Central memory CD8-positive, alpha-beta T cell (primary cell): Measurements from ENCODE around the gene TMEM201.

Experiments used
- ATAC-seq: fragments of 150-1000 bp; cut with Tn5 transposase; replicated peaks from 2 replicates; pipeline ENCODE4 v1.10.0; 2022; ENCODE audit warnings: mild to moderate bottlenecking, moderate FRiP score, moderate number of reproducible peaks; ENCODE audit not compliant: poor library complexity, severe bottlenecking; ENCODE audit errors: extremely low read depth
- DNase-seq, 2 donors: peaks; one replicate each; pipeline ENCODE4 v3.0.0; 2021; ENCODE audit warnings: low spot score in 2 of 2
- H3K27ac Mint-ChIP-seq: one replicate; pipeline ENCODE4 v1.8.0; 2022; ENCODE audit warnings: low read depth, mild to moderate bottlenecking, moderate library complexity, mixed read lengths
- H3K27me3 Mint-ChIP-seq: one replicate; pipeline ENCODE4 v1.8.0; 2022; ENCODE audit warnings: mixed read lengths
- H3K36me3 Mint-ChIP-seq: one replicate; pipeline ENCODE4 v1.8.0; 2022; ENCODE audit warnings: mild to moderate bottlenecking, moderate library complexity, mixed read lengths; ENCODE audit not compliant: insufficient read depth
- H3K4me1 Mint-ChIP-seq: one replicate; pipeline ENCODE4 v1.8.0; 2022; ENCODE audit warnings: mixed read lengths
- H3K4me3 Mint-ChIP-seq: one replicate; pipeline ENCODE4 v1.8.0; 2022; ENCODE audit warnings: mild to moderate bottlenecking, moderate library complexity, mixed read lengths
- H3K9me3 Mint-ChIP-seq: one replicate; pipeline ENCODE4 v1.8.0; 2022; ENCODE audit warnings: mixed read lengths

Gene TMEM201

DNA sequence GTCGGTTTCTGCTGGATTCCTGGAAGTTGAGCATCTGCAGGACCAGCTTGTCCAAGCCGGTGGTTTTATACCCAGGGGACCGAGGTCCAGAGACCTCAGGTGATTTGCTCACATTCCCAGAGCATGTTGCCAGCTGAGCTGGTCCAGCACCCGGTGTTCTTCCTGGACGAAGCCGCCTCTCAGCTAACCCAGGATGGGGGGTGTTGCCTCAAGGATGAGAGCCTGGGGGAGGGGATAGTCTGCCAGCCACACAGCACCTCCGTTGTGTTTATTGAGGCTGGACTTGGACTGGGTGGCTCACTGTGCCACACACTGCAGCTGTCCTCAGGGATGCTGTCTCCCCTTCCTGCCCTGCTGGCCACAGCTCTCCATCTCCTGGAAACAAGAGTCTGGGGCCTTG lies 1.5 kb downstream of the TMEM201 start:
- H3K27me3 Mint-ChIP-seq: no peaks in the 10 kb centered on the region
- ATAC-seq (no peak), DNase-seq (no peak)
- H3K9me3 Mint-ChIP-seq: no peaks in the 10 kb centered on the region
- H3K36me3 Mint-ChIP-seq: peaks cover 7% of the 10 kb centered on the region
- peaks cover 20% of the 10 kb centered on the region for H3K4me1 Mint-ChIP-seq
- H3K27ac Mint-ChIP-seq: peak overlapping the region; percentile 49
- peak overlapping the region; percentile 78 for H3K4me3 Mint-ChIP-seq

DNA sequence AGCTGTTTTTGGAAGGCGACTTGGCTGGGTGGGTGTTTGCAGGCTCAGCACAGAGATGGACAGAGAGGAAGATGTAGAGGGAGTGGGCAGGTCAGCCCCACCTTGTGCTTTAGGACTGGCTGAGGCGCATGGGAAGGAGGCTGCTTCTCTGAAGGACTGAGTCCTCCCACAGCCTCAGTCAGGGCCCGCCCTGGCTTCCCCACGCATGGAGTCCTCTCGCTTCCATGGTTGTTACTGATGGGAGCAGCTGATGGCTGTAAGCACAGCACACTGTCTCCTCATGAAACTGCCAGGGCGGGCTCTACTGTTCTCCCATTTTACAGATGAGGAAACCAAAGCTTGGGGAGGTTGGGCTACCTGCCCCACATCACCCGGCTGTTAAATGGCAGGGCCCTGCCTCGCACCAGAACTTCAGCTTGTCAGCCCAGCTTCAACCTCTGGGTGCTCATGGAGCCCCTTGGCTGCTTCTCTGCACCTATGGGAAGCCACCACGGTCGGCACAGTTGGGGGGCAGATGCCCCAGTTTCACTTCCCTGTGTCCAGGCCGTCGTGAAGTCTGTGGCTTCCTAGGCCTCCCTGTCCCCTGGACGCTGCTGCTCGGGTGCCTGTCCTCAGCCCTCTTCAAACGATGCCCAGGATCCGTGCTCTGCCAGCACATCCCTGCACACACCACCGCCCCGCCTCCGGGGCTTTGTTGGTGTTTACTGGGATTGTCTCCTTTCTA lies 2.4 kb downstream of the TMEM201 start:
- DNase-seq: no peak
- no peaks in the 10 kb centered on the region for H3K9me3 Mint-ChIP-seq

DNA sequence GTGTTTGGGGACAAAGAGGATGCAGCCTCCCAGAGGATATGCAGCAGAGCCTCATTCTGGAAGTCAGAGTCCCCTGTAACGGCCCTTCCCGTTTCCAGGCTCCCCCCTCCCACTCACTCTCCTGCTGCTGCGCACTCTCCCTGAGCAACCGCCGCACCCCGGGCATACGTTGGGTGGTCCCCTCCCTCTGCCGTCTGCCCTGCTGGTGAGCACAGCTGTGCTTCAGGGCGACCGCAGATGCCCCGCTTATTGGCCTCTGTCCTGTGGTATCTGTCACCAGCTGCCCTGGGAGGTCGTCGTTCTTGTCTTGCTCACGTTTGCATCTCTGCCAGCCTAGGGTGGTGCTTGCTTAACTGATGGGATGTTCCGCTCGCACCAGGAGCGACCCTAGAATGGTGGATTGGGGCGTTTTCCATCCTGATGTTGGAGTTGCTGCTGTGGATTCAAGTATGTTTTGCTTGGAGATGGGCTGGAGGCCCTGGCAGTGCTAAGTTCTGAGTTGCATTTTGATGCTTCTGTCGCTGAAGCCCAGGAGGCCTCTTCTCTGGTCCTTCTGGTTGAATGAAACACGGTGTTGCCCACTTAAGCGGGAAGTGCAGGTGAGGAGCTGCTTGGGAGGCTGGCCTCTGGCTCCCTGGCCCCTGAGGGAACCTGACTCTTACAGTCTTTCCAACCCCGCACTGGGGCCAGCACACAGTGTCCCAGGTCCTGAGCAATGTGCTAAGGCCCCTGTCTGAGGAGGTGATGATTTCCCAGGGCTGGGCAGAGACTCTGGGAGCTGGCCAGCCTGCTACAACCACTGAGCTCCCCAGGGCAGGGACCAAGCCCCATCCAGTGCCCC lies 3.2 kb downstream of the TMEM201 start:
- no peak for DNase-seq
- no peak for ATAC-seq
- H3K27ac Mint-ChIP-seq: no peak overlapping the region
- H3K4me1 Mint-ChIP-seq: peaks cover 20% of the 10 kb centered on the region
- peaks cover 8% of the 10 kb centered on the region for H3K36me3 Mint-ChIP-seq
- no peaks in the 10 kb centered on the region for H3K9me3 Mint-ChIP-seq
- H3K27me3 Mint-ChIP-seq: no peaks in the 10 kb centered on the region
- no peak overlapping the region for H3K4me3 Mint-ChIP-seq

More for the DNA sequence above, 2.4 kb downstream of the TMEM201 start:
- Mint-ChIP-seq H3K4me1 (peaks cover 20% of the 10 kb centered on the region), H3K36me3 (peaks cover 7% of the 10 kb centered on the region), H3K27me3 (no peaks in the 10 kb centered on the region), H3K27ac (peak overlapping the region; percentile 5), H3K4me3 (no peak overlapping the region)
- no peak for ATAC-seq

DNA sequence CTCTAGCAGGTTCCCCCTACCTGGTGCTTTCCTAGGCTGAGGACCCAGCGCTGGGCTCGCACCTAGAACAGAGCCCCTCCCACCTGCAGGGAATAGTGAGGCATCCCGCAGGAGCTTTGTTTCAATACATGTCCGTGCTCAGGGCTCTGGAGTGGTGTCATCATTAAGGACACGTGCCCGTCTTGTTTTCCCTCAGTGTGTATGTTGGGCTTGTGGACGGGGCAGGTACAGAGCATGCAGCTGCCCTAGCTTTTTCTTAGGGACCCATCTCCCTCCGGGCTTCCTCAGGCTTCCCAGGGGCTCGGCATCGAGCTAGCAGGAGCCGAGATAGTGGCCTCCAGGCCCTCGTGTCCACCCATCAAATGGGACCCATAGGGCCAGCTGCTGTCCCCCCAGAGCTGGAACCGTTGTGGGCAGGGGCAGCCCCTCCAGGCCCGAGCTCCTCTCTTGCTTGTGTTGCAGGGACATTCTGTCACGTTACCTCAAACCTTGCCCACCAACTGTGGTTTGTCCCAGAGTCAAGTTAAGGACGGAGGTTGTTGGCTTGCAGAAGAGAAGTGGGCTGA lies 3.9 kb downstream of the TMEM201 start:
- DNase-seq: no peak
- H3K36me3 Mint-ChIP-seq: peaks cover 8% of the 10 kb centered on the region
- H3K27me3 Mint-ChIP-seq: no peaks in the 10 kb centered on the region
- H3K9me3 Mint-ChIP-seq: no peaks in the 10 kb centered on the region
- no peak overlapping the region for H3K4me3 Mint-ChIP-seq
- no peak overlapping the region for H3K27ac Mint-ChIP-seq
- H3K4me1 Mint-ChIP-seq: peaks cover 20% of the 10 kb centered on the region
- ATAC-seq: no peak

DNA sequence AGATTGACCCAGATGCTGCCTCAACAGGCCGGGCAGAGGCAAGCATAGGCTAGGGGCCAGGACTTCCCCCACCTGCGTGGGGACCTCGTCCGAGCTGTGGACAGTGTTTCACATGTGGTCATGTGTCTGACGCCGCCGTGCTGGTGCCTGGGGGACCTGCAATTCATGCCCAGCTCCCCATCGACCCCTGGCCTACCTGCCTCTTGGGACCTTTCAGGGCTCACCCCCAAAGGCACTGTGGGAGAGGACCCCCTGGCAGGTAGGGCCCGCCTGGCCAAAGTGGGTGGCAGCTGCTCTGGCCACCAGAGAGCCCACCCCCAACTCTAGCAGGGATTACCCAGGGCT lies 4.4 kb downstream of the TMEM201 start:
- ATAC-seq (no peak), DNase-seq (no peak)
- Mint-ChIP-seq H3K9me3 (no peaks in the 10 kb centered on the region), H3K4me1 (peaks cover 16% of the 10 kb centered on the region), H3K4me3 (no peak overlapping the region), H3K27me3 (no peaks in the 10 kb centered on the region), H3K36me3 (peaks cover 8% of the 10 kb centered on the region), H3K27ac (peak overlapping the region; percentile 79)

DNA sequence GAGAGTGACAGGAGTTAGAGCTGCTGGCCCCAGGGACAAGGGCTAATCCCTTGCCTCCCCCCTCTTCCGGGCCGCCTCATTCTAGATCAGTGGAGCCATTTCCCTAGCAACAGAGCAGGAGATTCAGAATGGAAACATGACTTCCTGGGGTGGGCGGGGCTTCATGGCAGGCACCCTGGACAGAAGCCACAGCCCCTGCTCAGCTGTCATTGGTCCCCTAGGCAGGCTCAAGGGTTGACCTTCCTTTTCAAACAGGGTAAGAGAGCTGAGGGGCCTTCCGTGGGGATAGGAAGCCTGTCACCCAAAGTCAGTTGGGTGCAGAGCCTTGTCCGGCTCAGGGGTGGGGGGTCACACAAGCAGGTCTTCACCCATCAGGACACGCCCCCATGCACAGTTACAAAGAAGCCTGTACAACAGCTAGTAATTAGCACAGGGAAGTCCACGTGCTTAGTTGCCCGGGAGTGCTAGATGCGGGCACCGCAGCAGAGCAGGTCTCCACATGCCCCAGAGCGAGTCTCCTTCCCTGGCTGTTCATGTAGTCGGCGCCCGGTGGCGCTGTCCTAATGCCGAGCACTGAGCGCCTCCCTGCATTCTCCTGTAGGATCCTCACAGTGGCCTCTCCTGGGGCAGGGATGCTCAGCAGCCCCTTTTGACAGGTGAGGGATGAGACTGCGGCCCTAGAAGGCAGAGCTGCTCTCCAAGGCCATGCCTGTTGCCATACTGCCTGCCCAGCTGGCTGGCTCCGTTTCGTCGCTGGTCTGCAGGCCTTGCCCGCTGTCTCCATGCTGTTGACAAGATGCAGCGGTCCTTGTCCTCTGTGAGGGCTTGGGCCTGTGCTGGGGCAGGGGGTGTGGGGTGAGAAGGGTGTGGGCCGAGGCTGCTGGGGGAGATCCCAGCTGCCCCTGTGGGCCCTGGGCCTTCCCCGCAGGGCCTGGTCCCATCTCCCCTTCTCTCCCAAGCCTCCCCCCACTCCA lies 5.1 kb downstream of the TMEM201 start:
- no peak for DNase-seq
- Mint-ChIP-seq H3K9me3 (no peaks in the 10 kb centered on the region), H3K27me3 (no peaks in the 10 kb centered on the region), H3K36me3 (peaks cover 8% of the 10 kb centered on the region), H3K27ac (peak overlapping the region; percentile 79), H3K4me1 (peaks cover 14% of the 10 kb centered on the region), H3K4me3 (no peak overlapping the region)
- no peak for ATAC-seq

DNA sequence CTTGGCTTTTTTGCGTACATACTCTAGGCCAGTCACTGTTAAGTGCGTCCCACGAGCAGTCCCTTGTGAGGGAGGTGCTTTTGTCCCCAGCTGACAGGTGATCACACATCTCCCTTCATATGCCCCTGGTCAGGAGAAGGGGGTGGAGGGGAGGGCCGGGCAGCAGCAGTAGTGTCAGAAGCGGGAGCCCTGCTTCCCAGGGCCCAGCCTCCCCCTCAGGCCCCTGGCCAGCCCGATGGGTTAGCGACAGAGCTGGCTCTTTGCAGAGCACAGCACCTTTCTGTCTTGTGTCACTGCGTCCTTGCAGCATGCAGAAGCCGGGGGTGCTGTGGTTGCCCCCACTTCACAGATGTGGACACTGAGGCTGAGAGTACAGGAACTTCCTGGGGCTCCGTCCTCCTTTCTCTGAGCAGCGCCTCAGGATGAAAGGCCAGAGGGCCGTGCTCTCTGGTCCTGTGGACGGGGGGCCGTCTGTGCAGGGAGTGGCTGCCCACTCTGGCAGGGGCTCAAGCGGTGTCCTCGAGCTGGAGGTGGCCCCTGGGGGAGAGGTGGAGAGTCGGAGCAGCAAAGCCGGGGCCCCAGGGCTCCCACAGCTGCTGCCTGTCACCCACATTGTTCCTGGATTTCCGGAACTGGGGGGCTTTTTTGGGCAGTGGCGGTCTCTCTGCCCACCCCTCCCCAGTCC lies 5.9 kb downstream of the TMEM201 start:
- H3K9me3 Mint-ChIP-seq: no peaks in the 10 kb centered on the region
- H3K27me3 Mint-ChIP-seq: no peaks in the 10 kb centered on the region
- no peak overlapping the region for H3K27ac Mint-ChIP-seq
- DNase-seq (no peak), ATAC-seq (no peak)
- peaks cover 9% of the 10 kb centered on the region for H3K36me3 Mint-ChIP-seq
- peaks cover 11% of the 10 kb centered on the region for H3K4me1 Mint-ChIP-seq
- no peak overlapping the region for H3K4me3 Mint-ChIP-seq

DNA sequence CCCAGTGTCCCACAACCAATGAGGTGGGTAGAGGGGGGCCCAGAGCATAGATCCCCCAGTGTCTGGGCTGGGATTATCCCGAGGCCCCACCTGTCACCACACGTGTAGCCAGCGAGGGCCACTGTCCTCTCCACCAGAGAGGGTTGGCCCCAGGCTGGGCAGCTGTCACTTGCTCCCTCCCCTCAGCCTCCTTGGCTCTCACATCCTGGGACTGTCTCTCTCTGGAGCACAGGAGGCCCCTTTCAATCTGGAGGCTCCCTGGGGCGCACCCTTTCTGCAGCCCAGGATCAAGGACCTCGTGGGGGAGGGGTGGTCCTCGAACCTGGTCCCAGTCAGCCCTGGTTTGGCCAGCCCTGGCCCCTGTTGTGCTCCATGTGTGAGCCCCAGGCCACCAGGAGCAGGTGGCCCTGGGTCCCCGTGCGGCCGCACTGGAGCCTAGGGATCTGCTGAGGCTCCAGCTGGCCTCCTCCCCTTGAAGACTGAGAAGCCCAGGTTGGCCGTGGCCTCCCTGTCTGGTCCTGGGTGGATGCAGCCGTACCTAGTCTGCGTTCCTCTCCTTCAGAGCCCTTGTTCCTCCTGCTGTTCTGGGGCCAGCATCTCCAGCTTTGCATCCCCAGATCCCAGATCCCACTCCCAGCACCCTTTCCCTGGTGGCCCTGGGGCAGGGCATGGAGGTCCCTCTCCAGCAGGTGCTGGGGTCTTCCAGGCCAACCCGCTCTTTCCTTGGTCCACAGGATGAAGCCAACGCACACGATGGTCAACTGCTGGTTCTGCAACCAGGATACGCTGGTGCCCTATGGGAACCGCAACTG lies 6.7 kb downstream of the TMEM201 start:
- no peaks in the 10 kb centered on the region for H3K9me3 Mint-ChIP-seq
- no peak overlapping the region for H3K27ac Mint-ChIP-seq
- H3K27me3 Mint-ChIP-seq: no peaks in the 10 kb centered on the region
- DNase-seq (no peak), ATAC-seq (no peak)
- peaks cover 9% of the 10 kb centered on the region for H3K36me3 Mint-ChIP-seq
- H3K4me1 Mint-ChIP-seq: peaks cover 6% of the 10 kb centered on the region
- no peak overlapping the region for H3K4me3 Mint-ChIP-seq

DNA sequence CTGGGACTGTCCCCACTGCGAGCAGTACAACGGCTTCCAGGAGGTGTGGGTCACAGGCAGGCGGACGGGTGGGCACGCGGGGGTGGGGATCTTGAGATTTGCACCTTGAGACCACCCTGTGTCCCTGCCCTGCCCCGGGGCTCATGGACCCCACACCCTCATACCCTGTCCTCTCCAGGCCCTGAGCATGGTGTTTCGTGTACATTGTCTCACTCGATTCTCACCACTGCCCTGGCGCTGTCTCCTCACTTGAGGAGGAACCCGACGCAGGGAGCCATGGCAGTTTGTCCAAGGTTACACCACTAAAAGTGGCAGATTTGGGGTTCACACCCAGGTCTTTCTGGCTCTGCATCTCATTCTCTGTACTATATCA lies 7.2 kb downstream of the TMEM201 start:
- no peak overlapping the region for H3K27ac Mint-ChIP-seq
- peaks cover under 1% of the 10 kb centered on the region for H3K4me1 Mint-ChIP-seq
- peaks cover 10% of the 10 kb centered on the region for H3K36me3 Mint-ChIP-seq
- H3K4me3 Mint-ChIP-seq: no peak overlapping the region
- ATAC-seq (no peak), DNase-seq (no peak)
- H3K9me3 Mint-ChIP-seq: no peaks in the 10 kb centered on the region
- no peaks in the 10 kb centered on the region for H3K27me3 Mint-ChIP-seq

DNA sequence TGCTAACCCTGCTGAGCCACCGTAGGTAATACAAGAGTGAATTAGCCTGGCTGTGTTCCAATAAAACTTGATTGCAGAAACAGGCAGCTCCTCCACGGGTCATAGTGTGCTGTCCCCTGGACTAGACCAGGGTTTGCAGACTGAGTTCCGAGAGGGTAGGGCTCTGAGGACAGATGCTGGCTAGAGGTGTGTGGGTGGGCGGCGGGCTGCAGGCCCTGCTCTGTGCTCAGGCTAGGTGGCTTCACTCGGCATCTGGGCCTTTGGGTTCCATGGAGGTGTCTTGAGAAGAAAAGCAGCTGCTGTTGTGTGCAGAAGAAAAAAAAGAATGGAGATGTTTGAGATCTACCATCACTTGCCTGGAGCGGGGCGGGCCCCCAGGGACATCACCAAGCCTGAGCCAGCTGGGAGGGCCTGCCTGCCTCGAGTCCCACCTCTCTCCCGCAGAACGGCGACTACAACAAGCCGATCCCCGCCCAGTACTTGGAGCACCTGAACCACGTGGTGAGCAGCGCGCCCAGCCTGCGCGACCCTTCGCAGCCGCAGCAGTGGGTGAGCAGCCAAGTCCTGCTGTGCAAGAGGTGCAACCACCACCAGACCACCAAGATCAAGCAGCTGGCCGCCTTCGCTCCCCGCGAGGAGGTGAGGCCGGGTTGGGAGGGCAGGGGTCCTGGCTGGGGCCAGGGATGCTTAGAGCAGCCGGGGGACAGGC lies 7.9 kb downstream of the TMEM201 start:
- ATAC-seq (no peak), DNase-seq (no peak)
- H3K4me1 Mint-ChIP-seq: no peaks in the 10 kb centered on the region
- H3K27ac Mint-ChIP-seq: no peak overlapping the region
- no peaks in the 10 kb centered on the region for H3K27me3 Mint-ChIP-seq
- H3K4me3 Mint-ChIP-seq: no peak overlapping the region
- H3K36me3 Mint-ChIP-seq: peaks cover 10% of the 10 kb centered on the region
- no peaks in the 10 kb centered on the region for H3K9me3 Mint-ChIP-seq
